ENCODE measurements around the gene OMA1.

DNA sequence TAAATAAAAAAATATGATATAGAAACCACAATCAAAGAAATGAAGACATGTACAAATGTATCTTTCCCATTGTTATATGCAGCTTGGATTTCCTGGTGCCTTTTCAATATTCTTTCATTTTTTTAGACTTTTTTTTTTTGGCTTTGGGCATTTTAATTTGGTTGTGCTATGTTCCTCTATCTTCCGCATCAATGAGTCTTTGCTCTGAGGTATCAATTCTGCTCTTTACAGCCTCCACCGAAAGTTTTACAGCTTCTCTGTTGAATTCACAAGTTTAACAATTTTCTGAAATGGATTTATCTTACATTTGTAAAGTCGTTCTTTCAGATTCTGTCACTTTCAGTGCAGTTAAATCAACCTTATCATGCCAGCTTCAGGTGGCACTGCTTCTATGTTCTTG, 50.5 kb downstream of the OMA1 start:
- no peak for TF ChIP-seq CTCF (conservative IDR thresholded peaks at IDR 0.05)
- TF ChIP-seq ZFX (IDR thresholded peaks at IDR 0.05), result no peak

All from C4-2B (cell line).